GM19025 (cell line): ENCODE results near the gene MREG.
A peak's percentile ranks its signal among the peaks of the same experiment; 100 is the strongest.
"Not testable (repeated sequence)": the region's sequence is repeated elsewhere in the genome, so short reads cannot be mapped to it uniquely, and the experiment has no call there.

Source experiments
- ATAC-seq: cut with Tn5 transposase; IDR thresholded peaks from one replicate; pipeline ENCODE4 v1.9.1; 2021; ENCODE audit warnings: mild to moderate bottlenecking, low read depth, moderate library complexity; ENCODE audit not compliant: unreplicated experiment

Gene MREG

GRCh38 chr2:215966274-215966673 lies 47.1 kb downstream of the MREG start:
- ATAC-seq = no peak

DNA sequence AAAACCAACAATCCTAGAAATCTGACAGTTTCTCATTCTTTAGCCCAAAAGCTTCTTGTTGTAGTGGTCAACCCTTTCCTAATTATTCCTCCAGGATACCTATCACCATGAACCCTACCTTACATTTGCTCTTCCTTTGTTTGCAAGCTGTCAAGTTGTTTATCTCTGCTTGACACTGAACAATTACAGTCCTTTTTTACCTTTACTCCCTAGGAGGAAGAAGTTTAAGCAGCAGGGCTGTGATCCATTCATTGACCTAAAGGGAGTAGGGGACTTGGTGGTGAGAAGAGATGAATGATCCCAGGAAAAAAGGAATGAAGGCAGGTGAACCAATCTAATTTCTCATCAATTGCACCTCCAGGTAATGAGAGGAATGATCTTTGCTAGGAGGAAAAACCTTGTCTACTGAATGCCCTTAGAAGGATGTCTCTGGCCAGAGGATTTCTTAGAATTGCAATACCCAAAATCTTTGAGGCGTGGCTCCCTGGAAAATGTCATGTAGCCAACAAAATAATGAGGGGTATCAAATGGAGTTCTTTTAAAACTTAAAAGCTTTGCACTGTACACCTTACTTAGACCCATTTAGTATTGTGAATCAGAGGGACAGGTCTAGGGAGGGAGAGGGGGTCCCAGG lies 47.7 kb downstream of the MREG start:
- no peak for ATAC-seq

- no peak for ATAC-seq
Measured at GRCh38 chr2:215961981-215962380, 51.4 kb downstream of the MREG start.

- no peak for ATAC-seq
Measured at GRCh38 chr2:215958257-215958656, 55.1 kb downstream of the MREG start.

DNA sequence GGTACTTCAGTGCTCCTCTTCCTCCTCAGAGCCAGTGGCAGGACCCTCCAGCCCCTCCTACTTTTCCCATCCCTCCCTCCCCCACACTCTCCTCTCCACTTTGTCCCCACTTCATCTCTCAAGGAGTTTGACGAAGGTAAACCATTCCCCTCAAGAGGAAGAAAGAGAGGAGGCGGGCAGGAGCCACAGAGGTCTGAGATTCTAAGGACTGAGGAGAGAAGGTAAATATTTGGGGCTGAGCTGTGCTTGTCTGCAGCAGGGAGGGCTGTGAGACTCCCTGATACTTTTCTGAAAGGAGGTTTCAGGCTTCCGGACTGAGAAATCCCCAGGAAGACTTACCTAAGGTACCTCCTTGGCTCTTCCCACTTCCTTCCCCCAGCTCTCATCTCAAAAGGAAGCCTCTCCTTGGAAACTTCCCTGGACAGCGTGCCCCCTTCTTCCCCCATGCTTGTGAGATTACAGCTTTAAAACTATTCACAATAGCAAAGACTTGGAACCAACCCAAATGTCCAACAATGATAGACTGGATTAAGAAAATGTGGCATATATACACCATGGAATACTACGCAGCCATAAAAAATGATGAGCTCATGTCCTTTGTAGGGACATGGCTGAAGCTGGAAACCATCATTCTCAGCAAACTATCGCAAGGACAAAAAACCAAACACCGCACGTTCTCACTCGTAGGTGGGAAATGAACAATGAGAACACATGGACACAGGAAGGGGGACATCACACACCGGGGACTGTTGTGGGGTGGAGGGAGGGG lies 55.8 kb downstream of the MREG start:
- not testable (repeated sequence) for ATAC-seq

- no peak for ATAC-seq
Measured at GRCh38 chr2:215952860-215953637, 60.3 kb downstream of the MREG start.

DNA sequence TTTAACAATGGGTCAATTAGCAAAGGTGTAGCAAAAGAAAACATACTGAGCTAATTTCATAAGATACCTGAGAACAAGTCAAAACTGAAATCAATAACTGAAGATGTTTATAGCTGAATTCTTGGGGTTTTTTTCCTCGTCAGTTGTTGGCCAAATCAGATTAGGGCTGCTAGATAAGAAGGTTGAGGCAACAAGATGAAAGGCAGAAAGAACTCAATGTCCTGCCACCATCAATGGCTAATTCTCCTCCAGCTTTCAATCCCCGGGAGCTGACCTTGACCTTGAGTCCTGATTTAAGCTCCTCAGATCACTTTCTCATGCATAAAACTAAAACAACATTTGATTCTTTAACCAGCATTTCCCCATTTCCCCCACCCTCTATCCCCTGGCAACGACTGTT lies 61.8 kb downstream of the MREG start:
- no peak for ATAC-seq

DNA sequence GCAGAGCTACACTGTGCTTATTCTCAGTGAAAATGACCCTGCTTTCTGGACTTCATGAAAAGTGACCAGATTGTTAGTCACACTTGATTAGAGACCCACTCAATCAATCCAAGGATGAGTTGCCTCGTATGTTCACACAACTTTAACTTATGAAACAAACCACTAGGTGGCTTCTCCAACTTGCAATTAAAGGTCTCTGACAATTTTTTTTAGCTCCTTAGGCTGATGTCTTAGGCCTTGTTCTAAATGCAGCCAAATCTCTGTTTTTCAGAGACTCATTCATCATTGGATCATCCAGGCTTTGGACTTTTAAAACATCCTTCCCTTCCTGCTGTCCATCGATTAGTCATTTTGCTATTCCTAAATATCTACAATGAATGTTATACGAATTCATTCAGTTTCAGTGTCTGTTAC lies 63.4 kb downstream of the MREG start:
- ATAC-seq = peak; percentile 73

DNA sequence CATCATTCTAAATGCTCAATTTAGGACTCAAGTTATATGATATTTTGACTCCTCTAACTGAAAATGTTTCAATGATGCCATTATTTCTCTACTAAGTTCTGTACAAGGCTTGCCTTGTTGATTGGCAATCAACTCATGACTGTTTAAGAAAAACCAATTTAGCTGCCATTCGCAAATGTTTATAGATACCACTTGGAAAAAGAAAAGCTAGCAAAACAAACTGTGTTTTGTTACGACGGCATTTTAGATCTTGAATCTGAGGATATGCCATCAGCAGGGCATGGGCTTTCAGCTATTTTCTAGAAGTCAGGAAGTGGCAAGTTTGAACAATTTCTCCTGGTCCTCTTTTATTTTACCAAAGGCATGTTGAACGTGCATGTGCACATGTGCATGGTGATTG lies 65.3 kb downstream of the MREG start:
- no peak for ATAC-seq

GRCh38 chr2:215946586-215946985 lies 66.8 kb downstream of the MREG start:
- ATAC-seq = no peak

GRCh38 chr2:215942194-215942593 lies 71.2 kb downstream of the MREG start:
- no peak for ATAC-seq

DNA sequence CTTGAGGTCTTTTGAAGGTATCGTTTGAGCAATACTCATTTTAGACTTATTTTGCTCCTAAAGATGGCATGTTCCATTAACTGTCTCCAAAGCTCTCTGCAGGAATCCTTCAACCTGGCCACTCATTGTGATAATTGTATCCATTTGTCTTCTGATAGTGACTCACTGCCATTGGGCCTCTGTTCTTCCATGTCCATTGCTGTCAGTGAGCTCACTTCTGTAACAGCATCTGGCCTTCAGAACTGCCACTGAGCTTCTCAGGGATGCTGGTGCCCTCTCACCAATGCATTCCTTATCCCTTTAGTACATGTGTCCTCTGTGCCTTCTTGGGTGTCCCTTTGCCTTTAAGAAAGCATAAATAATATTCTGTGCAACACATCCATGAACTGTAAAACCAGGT lies 71.6 kb downstream of the MREG start:
- ATAC-seq = no peak

DNA sequence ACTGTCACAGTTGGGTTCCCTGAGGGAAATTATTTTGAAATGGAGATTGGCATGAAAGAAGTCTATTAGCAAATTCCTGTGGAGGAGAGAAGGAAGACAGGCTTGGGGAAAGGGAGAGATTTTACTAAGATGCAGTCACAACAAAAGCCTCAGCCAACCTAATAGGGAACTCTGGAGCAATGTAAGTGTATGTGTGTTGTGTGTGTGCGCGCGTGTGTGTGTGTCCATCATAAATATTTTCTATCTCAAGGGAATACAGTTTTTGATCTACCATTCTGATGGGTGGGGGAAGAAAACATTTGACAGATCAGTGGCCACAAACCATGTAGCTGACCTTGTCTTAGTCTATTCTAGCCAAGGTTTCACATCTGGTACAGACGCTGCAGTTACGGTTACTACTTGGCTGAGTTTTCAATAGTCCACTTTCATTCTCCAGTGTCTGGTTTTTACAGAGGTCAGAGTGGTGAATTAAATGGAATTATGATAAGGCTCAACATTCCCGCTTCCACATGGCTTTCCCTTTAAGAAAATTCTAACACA lies 72.6 kb downstream of the MREG start:
- ATAC-seq = no peak

DNA sequence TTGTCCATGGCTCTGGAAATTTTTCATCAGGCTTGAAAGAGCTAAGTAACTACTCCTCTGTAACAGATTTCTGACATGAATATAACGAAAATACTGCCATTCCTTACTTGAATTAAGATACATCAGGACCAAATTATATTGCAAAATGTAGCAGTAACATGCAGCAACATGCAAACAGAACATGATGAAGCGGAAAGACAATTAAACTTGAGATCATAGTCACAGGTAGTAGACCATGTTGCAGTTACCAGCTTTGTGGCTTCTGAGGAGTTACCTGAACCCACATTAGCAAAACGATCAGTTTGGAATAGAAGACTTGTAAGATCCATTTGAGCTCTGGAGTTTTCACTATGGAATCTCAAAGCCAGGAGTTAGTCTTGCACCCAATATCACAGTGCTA lies 76.2 kb downstream of the MREG start:
- ATAC-seq = no peak

DNA sequence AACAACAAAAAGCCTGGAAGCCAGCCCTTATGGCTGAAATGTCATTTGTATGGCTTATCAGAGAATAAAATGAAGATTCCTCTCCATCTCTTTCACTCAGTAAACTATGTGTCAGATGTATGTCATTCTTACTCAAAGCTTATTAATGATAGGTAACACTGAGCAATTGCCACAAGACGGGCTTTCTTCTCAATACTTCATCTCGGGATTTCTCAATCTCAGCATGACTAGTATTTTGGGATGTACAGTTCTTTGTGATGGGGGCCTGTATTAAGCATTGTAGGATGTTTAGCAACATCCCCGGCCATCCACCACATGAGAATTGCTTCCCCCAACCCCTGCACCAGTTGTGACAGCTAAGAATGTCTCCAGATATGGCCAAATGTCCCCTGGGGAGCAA lies 80.2 kb downstream of the MREG start:
- no peak for ATAC-seq

DNA sequence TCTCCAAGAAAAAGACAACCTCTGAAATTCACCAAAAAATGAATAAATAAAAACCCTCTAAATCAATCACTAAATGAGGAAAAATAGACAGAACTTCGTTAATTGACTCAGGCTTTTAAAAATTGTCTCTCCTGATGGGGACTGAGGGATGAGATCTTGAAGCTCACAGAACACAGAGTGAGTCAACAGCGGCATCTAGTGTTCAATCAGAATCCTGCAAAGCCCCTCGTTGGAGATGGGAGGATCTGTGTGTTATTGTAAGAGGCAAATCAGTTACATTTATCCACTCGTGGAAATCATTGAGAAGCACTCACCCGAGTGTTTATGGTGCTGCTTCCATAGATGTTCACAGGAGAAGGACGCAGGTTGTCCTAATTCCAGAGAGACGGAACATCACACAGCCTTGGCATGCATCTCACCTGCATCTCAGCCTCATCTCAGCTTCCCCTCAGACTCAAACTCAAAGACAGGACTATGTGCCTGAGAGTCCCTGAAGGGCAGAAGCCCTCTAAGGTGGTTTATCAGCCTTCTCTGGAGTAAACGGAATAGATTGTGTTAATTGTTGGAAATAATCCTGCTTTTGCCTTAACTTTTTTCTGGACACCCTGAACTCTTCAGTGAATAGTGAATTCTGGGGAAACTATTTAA lies 82.0 kb downstream of the MREG start:
- ATAC-seq = peak; percentile 62

DNA sequence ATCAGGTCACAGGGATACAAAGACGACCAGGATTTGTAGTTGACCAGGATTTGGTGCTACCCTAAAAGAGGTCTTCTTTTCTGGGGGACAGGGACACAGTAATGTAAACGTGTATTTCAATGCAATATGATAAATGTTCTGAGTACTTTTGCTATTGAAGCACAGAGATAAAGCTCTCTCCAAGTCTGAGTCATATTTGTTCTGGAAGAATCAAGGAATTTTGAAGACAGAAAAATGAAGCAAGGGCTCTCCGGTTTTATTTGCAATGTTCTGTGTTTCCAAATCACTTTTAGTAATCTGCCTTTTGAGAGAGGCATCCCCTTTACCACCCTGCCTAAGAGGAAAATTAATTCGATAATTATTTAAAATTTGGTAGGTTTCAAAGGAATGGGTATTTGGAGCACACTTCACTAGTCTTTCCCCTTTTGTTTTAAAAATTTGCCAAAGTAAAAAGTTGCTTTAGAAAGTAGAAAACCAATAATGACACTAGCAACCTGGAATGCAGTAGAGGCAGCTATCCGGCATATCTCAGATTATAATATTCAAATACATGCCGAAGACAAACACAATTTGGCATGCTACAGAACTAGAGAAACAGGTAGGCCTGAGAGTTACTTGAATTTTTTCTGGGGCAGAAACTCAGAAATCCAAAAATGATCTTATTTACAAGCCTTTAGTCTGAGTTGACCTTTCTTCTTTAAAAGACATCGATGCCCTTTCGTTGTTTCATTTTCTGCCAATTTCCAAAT lies 82.7 kb downstream of the MREG start:
- ATAC-seq = no peak

GRCh38 chr2:215929602-215930335 lies 83.6 kb downstream of the MREG start:
- ATAC-seq = no peak

DNA sequence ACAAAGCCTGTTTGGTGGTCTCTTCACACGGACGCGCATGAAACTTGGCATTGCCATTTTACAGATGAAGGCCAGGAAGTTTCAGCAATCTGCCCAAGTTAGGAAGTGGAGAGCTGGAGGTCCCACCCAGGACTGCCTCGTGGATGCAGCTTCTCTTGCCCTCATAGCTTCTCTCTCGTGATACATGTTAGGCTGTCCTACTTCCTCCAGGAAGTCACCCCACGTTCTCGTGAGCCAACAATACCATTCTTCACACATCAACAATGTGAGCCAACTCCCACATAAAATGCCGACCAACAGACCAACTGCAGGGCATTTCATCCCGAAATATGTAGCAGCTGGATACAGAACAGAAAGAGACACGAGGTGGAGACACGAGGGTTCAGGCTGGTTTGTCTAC lies 85.3 kb downstream of the MREG start:
- no peak for ATAC-seq
